Activated CD4-positive, alpha-beta T cell treated with anti-CD3 and anti-CD28 coated beads for 4 hours (primary cell): Measurements from ENCODE around the gene GRIP1.

Experiments
- DNase-seq, 2 donors: peaks; one replicate each; pipeline ENCODE4 v3.0.0-alpha.2; 2020

GRIP1 gene

DNA sequence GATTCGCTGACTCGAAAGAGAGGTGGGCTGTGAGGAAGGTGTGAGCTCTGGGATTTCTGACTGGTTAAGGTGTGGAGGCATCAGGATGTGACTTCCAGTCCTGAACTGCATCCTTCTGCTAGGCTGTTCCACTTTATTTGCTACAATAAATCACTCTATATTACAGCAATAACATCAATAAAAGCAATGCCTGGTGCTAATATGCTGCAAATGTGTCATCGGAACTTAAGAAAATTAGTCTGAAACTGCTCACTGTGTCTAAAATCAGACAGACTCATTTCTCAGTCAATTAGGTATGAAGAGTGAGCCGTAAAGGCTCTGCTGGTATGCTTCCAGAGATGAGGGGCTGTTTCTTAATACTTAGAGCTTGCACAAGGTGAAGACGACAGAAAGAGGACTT lies 250.0 kb downstream of the GRIP1 start:
- no peak for DNase-seq

DNA sequence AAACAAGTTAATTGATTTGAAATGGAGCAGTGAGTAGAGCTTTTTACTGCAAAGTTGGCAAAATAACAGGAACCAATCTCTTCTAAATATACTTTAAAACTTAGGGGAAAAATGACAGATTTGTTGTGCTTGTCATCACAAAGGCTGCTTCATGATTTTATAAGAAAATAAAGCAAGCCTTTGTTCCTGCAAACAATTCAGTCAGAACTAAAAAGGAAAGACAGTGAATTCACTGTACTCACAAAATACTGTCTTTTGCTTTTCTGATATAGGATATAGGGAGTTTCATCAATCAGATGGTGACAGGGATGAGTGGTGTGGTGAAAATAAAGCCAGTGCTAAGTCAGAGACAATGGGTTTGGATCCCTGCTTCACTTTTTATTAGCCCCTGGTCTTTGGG lies 250.6 kb downstream of the GRIP1 start:
- no peak for DNase-seq

DNA sequence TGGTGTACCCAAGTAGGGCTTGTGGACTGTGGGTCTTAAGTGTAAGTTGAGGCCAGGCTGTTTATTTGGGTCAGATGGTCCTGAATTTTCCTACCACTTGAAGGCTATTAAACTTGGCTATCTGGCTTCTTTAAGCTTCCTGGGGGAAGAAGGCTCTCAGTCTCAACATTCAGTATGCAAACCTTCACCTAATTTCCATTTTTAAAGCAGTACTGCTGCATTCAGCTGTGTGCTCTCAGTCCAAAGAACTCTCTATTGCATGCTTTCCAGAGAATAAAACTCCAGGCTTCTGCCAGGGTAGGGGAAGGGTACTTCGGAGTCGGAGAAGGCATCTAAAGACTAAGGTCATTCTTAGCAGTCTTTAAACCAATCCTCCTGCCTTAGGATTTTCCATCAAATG lies 252.2 kb downstream of the GRIP1 start:
- DNase-seq: no peak

DNA sequence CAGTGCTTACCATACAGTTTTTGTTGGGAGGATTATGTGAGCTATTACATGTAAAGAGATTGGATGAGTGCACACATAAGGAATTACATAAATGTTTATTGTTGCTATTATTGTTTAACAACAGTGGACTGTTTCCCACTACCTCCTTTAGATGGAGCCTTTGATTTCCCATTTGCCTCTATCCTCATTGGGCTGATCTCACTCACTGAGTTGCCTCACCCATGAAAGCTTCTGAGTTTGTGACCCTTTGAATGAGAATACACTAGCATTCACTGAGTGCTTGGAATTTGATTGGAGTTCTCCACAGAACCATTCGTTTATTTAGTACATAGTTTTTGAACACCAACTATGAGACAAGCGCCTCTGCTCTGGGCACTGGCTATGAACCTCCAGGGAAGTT lies 255.6 kb downstream of the GRIP1 start:
- DNase-seq: no peak

DNA sequence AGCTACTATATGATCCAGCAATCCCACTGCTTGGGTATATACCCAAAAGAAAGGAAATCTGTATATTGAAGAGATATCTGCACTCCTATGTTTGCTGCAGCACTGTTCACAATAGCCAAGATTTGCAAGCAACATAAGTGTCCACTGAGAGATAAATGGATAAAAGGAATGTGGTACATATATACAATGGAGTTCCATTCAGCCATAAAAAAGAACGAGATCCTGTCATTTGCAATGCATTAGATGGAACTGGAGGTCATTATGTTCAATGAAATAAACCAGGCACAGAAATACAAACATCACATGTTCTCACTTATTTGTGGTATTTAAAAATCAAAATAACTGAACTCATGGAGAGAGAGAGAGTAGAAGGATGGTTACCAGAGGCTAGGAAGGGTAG lies 260.0 kb downstream of the GRIP1 start:
- DNase-seq: no peak

DNA sequence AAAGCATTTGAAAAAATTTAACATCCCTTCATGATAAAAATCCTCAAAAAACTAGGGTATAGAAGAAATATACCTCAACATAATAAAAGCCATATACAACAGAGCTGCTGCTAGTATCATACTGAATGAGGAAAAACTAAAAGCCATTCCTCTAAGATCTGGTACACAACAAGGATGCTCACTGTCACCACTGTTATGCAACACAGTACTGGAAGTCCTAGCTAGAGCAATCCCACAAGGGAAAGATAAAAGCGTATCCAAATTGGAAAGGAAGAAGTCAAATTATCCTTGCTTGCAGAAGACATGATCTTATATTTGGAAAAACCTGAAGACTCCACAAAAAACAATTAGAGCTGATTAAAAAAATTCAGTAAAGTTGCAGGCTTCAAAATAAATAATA lies 261.7 kb downstream of the GRIP1 start:
- no peak for DNase-seq

DNA sequence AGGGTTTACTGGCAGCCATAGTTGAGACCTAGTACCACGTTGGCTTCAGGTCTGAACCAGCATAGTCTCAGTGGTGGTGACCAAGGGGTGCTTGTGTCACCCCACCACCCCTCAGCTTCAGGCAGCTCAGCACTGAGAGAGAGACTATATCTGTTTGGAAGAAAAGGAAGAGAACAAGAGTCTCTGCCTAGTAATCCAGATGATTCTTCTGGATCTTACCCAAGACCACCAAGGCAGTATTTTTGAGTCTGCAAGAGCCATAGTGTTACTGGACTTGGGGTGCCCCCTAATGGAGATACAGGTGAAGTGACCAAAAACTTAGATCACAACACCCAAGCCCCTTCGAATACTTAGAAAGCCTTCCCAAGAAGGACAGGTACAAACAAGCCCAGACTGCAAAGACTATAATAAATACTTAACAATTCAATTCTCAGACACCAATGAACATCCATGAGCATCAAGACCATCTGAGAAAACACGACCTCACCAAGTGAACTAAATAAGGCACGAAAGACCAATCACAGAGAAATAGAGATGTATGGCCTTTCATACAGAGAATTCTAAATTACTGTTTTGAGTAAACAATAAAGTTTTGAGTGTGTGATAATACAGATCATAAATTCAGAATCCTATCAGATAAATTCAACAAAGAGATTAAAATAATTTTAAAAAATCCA lies 269.5 kb downstream of the GRIP1 start:
- DNase-seq: peak; percentile 23 to 50

DNA sequence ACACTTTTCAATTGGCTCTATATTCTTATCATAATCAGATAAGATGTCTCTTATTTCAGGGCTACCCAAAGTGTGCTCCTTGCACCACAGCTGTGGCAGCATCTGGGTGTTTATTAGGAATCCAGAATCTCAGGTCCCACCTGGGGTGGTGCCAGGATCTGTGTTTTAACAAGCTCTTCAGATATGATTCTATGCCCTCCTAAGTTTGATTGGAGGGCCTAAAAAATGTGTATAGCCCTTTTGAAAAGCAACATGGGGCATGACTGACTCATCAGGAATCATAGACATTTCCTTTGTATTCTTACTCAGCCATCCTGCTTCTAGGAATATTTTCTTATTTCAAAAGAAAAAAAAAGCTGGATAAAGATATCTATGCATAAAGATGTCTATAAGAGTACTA lies 273.5 kb downstream of the GRIP1 start:
- DNase-seq: no peak

DNA sequence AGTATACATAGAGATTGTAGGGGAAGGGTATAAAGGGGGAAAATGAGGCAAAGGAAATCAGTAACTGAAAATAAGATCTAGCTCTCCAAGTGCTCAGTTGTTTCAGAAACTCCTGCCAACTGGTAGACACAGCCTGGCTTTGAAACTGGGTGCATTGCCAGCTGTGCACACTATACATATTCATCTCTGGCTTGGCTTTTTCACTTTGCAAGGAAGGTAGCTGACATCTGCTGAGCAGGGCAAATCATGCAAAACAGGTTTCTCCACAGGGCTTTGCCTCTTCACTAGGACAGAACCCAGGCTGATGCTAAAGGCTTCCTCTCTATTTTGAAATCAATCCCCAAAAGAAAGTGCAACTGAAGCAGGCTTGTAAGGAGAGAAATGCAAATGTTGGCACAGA lies 275.1 kb downstream of the GRIP1 start:
- no peak for DNase-seq

DNA sequence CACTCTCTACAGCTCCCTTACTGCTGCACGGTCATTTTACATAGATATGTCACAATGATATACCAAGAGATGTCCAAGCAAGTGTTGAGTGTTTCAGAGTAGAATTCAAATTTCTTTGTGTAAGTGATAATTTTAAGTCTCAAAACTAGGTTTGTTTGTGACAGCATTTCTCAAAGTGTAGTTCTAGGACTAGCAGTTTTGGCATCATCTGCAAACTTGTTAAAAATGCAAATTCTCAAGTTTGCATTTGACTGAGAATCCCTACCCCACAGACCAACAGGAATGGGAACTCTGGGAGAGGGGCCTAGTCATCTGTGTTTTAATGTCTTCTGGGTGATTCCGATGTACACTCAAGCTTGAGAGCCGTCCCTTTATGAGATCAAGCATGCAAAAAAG lies 279.0 kb downstream of the GRIP1 start:
- DNase-seq: no peak

DNA sequence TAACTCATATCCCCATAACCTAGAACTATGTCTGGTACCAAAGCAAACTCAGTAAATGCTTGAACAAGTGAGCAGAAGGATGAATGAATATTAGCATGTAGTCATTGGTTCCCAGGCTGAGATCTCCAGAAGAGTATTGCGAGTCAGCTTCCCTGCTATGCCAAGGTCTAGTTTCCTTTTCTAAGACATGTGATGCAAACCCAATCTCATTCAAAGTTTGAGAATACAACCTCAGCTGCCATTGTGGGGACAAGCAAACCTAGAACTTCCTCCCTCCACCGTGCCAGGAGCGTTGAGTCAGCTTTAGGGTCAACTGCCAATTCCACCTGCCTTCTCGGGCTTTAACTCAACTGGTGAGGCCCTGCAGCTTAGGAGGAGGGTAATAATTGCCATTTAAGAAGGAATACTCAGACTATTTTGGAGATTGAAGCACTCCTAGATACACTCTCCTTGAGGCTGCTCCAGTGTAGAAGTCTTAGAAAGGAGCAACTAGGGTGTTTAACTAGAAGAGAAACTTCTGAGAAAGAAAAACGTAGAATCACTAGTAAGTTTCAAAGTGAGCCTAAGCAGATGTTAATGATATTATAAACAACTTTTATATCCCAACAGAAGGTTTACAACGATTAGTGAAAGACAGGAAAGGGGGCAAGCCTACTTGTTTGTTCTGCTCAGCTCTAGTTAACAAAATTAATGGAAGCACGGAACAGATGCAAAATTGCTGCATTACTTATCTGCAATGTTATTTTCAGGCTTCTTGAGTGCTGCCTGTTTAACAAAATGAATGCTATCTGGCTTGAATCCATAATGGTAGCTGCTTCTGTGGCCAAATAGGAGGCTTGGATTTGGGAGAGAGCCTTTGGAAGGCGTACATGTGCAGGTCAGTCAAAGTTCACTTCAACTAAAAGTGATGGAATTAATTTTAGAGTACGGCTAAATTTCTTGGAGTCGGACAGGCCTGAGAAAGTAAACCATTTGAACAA lies 279.7 kb downstream of the GRIP1 start:
- no peak for DNase-seq

DNA sequence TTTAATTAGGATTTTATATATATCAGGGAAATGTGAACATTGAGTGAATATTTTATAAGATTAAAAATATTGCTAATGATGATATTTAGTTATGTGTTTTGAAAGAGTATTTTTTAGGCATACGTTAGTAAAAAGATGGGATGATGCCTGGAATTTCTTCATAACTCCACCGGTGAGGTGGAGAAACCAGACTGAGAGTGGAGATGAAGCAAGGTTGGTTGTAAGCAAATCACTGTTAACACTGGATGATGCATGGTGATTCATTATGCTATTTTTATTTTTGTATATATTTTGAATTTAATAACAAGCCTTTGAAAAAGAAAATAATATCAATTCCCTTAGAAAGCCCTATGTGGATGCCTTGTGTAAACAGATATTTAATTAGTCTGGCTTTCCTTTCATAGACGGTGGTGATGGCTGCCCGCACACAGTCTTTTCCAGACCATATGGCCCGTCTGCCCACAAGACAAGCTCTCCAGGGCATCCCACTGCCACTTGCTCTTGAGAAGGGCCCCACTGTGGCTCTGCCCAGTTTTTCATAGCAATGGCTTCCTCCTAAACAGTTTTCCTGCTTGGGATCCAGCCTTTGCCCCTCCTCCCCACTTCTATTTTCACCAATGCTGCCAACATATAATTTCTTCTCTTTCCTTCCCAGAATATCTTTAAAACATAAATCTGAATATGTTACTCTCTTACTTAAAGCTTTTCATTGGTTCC lies 281.1 kb downstream of the GRIP1 start:
- DNase-seq: no peak

DNA sequence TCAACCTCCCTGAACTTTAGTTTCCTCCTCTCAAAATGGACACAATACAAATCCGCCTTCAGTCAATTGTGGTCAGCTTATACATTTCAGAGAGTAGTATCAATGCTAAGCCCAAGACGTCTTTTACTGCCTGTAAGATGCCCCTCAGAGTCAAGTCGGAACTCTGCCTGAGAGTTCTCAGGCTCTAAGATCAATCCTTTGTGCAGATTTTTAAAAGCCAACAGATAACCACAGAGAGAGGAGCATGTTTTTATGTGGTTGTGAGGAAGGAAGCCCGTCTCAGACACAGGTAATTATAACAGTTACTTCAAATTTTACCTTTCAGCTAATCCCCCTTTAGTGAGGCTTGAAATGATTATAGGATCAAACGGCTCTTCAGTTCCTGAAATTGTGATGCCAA lies 285.0 kb downstream of the GRIP1 start:
- DNase-seq: no peak

DNA sequence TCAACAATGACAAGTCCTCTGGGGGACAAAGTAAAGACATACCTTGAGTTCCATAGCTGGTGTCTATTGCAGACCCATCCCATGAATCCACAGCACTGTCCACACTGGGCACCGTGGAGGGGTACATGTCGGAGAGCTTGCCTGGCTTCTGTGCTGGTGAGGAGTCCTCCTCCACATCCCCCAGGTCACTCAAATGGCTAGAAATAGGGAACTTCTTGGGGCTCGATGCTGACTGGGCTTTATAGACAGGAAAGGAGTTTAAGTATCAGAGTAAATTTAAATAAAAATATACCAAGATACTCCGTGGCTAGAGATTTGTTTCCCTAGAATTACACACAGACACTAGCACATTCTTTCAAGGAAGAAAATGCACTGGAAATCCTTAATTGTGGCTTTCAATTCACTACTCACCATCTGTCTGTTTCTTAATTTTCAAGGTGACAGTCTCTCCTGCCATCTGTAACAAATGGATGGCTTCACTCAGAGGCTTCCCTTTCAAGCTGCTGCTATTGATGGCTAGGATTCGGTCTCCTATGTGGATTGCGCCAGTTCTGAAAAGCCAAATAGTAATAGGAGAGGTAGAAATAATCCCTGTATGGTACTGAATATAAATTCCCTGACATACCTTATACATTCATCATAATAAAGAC lies 286.5 kb downstream of the GRIP1 start:
- DNase-seq: no peak

DNA sequence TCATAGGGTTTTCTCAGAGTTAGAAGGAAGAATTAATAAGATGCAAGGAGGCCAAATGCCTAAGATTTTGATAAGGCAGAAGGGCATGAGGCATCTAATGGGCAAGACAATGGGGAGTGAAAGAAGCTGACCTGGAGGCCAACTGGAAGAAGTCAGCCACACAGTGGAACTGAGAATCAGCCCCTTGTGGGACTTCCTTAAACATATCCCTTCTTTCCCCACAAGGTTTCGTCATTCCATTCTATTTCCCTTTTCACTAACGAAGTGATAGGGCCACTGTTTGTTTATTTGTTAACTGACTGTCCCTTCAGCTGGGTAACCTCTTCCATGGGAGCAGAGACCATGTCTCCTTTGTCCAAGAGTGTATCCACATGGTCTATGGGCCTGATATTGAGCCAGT lies 290.4 kb downstream of the GRIP1 start:
- no peak for DNase-seq

DNA sequence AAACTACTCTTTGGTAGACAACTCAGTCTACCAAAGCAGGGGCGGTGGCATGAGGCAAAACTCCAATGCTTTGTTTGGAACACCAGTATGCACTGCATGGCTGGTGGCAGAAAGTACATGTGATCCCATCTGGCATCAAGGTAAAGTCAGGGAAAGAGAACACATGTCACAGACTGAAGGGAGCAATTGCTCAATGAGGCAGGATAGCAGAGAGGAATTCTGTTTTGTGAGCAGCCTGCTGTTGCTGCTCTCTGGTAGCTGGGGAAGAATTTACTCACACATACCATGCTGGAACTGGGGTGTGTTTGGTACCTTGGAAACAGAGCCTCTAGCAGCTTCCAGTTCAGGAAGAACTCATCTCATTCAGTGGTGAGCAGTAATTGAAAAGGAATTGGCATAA lies 291.8 kb downstream of the GRIP1 start:
- DNase-seq: no peak

DNA sequence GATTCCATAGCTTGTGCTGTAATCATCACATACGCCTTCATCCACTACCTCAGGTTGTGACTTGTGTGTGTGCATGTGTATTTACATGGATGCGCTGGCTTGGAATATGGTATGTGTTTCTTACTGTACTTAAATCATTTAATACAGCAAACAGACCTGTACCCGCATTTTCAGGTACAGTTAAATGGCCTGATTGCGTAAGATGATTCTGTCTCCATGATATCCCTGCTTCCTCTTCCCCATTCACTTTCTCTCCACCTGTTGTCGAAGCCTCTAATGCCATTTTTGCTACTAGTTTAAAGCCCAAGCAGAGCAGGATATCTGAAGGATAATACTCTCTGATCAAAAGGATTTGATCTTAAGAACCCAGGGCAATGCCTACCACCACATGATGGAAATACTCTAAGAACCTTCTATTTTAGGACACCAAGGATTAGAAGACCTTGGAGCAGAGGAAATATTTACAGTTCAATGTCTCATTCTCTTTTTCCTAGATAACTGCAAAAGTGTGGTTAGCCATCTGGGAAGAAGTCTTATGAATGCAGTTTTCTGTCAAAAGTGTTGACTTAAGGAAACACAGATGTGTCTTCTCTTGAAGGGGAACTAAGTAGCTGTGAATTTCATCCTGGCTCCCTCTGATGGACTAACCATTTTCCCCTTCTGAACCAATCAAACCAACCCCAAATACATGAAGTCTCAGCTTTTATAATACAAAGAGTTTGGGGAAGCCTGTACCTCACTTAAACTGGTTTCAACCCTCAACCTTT lies 297.9 kb downstream of the GRIP1 start:
- no peak for DNase-seq

DNA sequence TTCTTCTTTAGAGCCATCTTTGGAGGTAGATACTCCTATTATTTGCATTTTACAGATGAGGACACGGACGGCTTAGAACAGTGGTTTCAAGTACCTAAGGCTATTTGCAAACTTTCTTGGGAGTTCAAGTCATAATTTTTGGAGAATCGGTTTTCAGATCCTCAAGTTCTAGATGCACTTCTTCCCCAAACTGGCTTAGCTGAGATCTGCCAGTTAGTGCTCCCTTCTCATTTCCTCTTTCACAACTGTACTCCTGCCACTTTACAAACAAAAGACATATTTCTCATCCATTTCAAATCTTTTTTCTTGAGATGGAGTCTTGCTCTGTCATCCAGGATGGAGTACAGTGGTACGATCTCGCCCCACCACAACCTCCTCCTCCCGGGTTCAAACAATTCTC lies 299.3 kb downstream of the GRIP1 start:
- no peak for DNase-seq

DNA sequence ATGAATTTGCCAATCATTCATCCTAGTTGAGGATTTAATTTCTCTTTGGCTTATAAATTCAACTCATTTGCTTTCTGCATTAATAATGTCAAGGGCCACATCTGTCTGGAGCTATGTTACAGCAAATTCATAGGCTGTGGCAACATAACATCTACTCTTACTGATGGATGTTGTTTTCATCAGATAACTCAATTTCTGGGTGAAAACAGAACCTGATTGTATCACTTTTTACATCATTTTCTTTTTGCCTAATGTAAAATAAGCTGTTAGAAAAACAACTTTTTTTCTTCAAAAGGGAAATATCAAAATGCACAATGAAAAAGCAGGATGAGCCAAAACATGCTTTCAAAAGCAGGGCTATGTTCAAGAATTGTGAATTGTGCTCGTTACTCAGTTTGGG lies 303.3 kb downstream of the GRIP1 start:
- no peak for DNase-seq

DNA sequence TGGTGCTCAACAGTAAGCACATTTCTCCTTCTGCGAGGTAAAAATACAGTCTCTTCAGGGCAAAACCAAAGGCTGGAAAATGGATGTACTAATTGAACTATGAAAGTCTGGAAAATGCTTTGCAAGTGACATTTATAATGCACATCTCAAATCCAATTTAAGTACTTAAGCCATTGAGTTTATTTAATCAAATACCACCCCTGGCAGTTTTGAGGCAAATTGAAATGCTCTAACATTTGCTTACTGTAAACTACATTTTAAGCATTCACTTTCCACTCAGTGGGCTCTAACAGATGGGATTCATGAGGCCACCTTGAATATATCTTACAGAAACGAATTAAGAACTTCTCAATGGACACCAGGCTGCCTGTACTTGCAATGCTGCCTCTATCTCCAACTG lies 306.9 kb downstream of the GRIP1 start:
- DNase-seq: no peak

DNA sequence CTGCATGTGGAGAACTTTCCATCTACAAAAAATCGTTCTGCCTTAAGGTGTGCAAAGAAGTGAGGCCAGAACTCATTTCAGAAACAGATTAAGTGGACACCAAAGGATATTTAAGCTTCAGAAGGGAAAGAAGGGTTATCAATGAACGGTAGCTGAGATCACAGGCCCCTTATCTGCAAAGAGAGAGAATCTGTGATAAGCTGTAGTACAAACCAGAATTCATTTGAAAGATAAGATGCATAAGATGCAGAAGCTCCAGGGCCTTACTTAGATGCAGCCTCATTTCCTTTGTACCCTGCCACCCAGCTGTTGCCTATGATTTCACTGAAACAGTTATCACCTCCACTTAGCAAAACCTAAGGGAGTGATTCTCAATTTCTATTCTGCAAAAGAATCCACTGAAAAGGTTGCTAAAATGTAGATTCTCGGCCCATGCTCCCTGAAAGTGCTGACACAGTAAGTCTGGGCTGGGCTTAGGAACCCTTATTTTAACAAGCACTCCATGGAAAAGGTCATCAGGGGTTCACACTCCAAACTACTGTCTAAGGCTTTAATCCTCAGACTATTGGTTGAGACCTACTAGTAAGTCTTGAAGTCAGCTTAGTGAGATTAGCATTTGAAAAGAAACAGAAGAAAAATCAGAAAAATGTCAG lies 311.7 kb downstream of the GRIP1 start:
- no peak for DNase-seq
